Kidney (tissue), 14 donors: ENCODE measurements around the gene ZBTB42. TPM values are rescaled to one million over a fixed set of nuclear protein-coding genes. Genes with fewer than 3 reads are reported as not detected.

Experiments used
- DNase-seq, 5 donors: peaks; one replicate each; pipeline ENCODE4 v3.0.0-alpha.2; 2013 to 2020
- FAIRE-seq: peaks from 2 replicates; lab custom pipeline; 2012; peaks lifted over from hg19 to GRCh38; lab: Jason Lieb, UNC
- H3K27ac ChIP-seq, 2 donors: one replicate each; pipeline ENCODE4 v1.7.0; 2013; ENCODE audit warnings: low read depth in 2 of 2, low read length in 2 of 2, inconsistent platforms in 1 of 2
- H3K27me3 ChIP-seq: one replicate; pipeline ENCODE4 v1.7.1; 2013; ENCODE audit warnings: low read length, inconsistent platforms; ENCODE audit not compliant: control insufficient read depth, insufficient read depth
- H3K36me3 ChIP-seq, 3 donors: one replicate each; pipeline versions ENCODE4 v1.7.0 to v1.7.1; 2013; ENCODE audit warnings: low read length in 3 of 3, control low read depth in 1 of 3, inconsistent platforms in 1 of 3; ENCODE audit not compliant: insufficient read depth in 3 of 3, control insufficient read depth in 2 of 3
- H3K4me1 ChIP-seq, 3 donors: one replicate each; pipeline versions ENCODE4 v1.7.0 to v1.7.1; 2013; ENCODE audit warnings: low read length in 3 of 3, inconsistent platforms in 1 of 3, low read depth in 1 of 3; ENCODE audit not compliant: control insufficient read depth in 2 of 3, insufficient read depth in 2 of 3
- H3K4me3 ChIP-seq, 3 donors: one replicate each; pipeline versions ENCODE4 v1.7.0 to v1.8.1; 2013; ENCODE audit warnings: low read length in 3 of 3, control low read depth in 1 of 3, inconsistent platforms in 1 of 3
- H3K9ac ChIP-seq, 3 donors: one replicate each; pipeline versions ENCODE4 v1.7.0 to v1.7.1; 2013; ENCODE audit warnings: low read length in 3 of 3, control low read depth in 1 of 3, inconsistent platforms in 1 of 3
- H3K9me3 ChIP-seq, 3 donors: one replicate each; pipeline versions ENCODE4 v1.7.0 to v1.7.1; 2013; ENCODE audit warnings: low read length in 3 of 3, control low read depth in 1 of 3, inconsistent platforms in 1 of 3; ENCODE audit not compliant: control insufficient read depth in 2 of 3, insufficient read depth in 1 of 3
- intact Hi-C: fragments of 100-400 bp; cut with DNase I; formaldehyde crosslinking; loops from one replicate; pipeline ENCODE4 v1.11.1; 2022
- polyA plus RNA-seq: library from polyadenylated mRNA; stranded (reverse); fragments of 350-450 nt; fragmentation: Illumina TruSeq; extraction: RNeasy Lipid Tissue Mini Kit (QIAGEN cat#74804); gene quantifications from one replicate; pipeline ENCODE4 v1.2.3, GENCODE V29; 2014; ENCODE audit warnings: low read depth, low replicate concordance; ENCODE audit not compliant: insufficient read depth
- total RNA-seq: library from RNA; stranded (reverse); fragmentation: NEBNext Ultra II Directional; extraction: Animal tissue kit (Norgen Biotek cat#: 25700); gene quantifications from one replicate; pipeline ENCODE4 v1.2.1, GENCODE V29; 2021
- TF ChIP-seq, protein P1 (sequence below): IDR thresholded peaks from 3 replicates; pipeline ENCODE4 v1.5.1; 2012; ENCODE audit warnings: mild to moderate bottlenecking, moderate library complexity, borderline replicate concordance; ENCODE audit not compliant: insufficient read depth; ENCODE audit errors: extremely low read depth
- donor health status: control.
- donor health status: control.
- donor health status: control.
- donor health status: control.
- donor health status: control.
- donor health status: DM: yes; HTN: yes; CAD: no.
- donor health status: Normal renal cell carcinoma (clear cell type).

Gene ZBTB42
- total and polyA plus RNA-seq, 2 donors from 2014 or later = 3.9 to 10.0 TPM

DNA sequence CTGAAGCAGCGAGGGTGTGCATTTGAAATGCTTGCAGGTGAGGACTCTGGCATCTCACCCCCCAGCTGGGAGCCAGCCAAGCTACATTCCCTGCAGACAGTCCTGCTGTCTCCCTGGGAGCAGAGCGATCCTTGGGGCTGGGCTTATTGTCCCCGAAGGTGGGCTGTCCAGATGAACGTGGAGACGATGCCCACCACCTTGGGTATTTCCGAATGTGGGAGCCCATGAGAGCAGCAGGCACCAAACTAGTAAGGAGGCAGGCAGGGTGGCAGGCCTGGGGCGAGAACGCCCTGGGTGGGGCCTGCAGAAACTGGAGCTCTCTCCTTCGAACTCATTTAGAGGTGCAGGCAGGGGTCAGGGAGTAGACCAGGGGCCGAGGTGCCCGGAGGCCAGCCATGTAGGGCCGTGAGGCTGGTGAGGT, 18.5 kb downstream of the ZBTB42 start:
- TF ChIP-seq, protein P1, sequence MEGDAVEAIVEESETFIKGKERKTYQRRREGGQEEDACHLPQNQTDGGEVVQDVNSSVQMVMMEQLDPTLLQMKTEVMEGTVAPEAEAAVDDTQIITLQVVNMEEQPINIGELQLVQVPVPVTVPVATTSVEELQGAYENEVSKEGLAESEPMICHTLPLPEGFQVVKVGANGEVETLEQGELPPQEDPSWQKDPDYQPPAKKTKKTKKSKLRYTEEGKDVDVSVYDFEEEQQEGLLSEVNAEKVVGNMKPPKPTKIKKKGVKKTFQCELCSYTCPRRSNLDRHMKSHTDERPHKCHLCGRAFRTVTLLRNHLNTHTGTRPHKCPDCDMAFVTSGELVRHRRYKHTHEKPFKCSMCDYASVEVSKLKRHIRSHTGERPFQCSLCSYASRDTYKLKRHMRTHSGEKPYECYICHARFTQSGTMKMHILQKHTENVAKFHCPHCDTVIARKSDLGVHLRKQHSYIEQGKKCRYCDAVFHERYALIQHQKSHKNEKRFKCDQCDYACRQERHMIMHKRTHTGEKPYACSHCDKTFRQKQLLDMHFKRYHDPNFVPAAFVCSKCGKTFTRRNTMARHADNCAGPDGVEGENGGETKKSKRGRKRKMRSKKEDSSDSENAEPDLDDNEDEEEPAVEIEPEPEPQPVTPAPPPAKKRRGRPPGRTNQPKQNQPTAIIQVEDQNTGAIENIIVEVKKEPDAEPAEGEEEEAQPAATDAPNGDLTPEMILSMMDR = no peak
- H3K36me3 ChIP-seq = no peaks in the 10 kb centered on the region
- no peak for FAIRE-seq
- no peak overlapping the region for H3K27ac ChIP-seq
- intact Hi-C loops = no loop called here
- H3K9ac ChIP-seq = no peak overlapping the region
- H3K27me3 ChIP-seq = no peaks in the 10 kb centered on the region
- no peak overlapping the region for H3K4me3 ChIP-seq
- H3K9me3 ChIP-seq = no peaks in the 10 kb centered on the region
- peak in 2 of 5 donors; percentile 42 to 64 for DNase-seq
- H3K4me1 ChIP-seq = peaks cover 0 to 7% (median 0%) of the 10 kb centered on the region in 3 donors

DNA sequence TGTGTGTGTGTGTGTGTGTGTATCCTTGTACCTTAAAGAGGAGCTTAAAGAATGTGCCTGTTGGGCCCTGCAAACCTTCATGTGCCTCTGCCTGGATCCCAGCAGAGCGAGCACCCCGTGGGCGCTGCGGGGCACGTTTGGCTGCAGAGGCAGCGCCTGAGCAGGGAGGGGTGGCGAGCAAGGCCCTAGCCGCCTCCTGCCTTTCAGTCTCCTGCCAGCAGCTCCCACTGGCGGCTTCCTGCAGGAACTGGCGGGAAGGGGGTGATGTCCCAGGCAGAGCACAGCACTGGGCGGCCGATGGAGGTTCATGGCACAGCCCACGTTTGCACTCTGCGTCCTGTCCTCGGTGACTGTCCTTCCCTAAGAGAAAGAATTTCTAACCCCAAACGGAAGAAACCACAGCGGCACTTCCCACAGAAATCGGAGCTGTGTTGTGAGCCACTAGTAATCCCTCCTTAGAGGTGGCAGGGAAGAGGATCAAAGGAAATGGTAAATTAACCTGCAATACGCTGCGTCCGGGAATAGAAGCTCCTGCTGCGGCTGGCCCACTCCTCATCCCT, 19.8 kb downstream of the ZBTB42 start:
- Histone ChIP-seq H3K36me3 (no peaks in the 10 kb centered on the region), H3K9ac (no peak overlapping the region), H3K27me3 (no peaks in the 10 kb centered on the region), H3K27ac (no peak overlapping the region), H3K4me1 (peaks cover 0 to 9% (median 0%) of the 10 kb centered on the region in 3 donors), H3K9me3 (no peaks in the 10 kb centered on the region), H3K4me3 (no peak overlapping the region)
- intact Hi-C loops = loop anchor here (5.0 kb wide), 1 partner anchor 48 kb away; no protein-coding TSS in a partner anchor
- DNase-seq = peak; percentile 80 to 86 (median 85)
- FAIRE-seq = no peak
- TF ChIP-seq, protein P1 = peak; percentile 43

DNA sequence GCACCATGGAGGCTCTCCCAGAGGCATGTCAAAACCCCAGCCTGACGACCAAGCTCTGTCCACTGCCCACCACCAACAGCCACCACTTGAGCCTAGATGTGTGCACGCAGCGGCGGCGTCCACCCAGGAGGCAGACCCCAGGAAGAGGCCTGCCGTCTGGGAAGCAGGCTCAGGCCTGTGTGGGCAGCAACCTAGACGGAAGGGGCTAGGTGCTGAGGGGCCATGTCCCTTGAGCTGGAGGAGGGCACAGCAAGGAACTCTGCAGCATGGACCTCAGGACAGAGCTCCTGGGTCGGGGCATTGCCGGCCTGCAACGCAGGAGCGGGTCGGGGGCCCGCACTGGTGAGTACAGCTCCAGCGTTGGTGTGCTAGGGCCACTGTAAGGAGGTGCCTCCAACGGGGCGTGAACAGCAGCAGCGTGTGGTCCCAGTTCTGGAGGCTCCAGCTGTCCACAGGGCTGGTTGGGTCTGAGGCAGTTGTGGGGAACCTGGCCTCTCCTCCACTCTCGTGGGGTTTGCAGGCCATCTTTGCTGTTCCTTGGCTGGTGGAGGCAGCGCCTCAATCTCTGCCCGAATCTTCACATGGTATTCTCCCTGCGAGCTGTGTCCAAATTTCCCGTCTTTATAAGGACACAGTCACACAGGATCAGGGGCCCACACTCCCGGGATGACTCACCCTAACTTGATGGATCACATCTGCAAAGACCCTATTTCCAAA, 20.5 kb downstream of the ZBTB42 start:
- H3K4me1 ChIP-seq = peaks cover 0 to 14% (median 0%) of the 10 kb centered on the region in 3 donors
- no peak overlapping the region for H3K27ac ChIP-seq

More for the DNA sequence above, 20.5 kb downstream of the ZBTB42 start:
- FAIRE-seq (no peak), DNase-seq (peak in 2 of 5 donors; percentile 54 to 73)
- Histone ChIP-seq H3K36me3 (no peaks in the 10 kb centered on the region), H3K4me3 (no peak overlapping the region), H3K27me3 (no peaks in the 10 kb centered on the region), H3K9ac (no peak overlapping the region), H3K9me3 (no peaks in the 10 kb centered on the region)
- TF ChIP-seq, protein P1 = no peak
- intact Hi-C loops = loop anchor here (5.0 kb wide), 1 partner anchor 49 kb away; no protein-coding TSS in a partner anchor
